ENCODE results near the gene ACIN1. TPM values are rescaled to one million over a fixed set of nuclear protein-coding genes. Genes with fewer than 3 reads are reported as not detected.

The ACIN1 gene
- total and polyA plus RNA-seq, 2 of the 13 experiments (the other 11 are each of a cell fraction or from before 2014, with no cell fraction given) = 165 to 183 TPM

DNA sequence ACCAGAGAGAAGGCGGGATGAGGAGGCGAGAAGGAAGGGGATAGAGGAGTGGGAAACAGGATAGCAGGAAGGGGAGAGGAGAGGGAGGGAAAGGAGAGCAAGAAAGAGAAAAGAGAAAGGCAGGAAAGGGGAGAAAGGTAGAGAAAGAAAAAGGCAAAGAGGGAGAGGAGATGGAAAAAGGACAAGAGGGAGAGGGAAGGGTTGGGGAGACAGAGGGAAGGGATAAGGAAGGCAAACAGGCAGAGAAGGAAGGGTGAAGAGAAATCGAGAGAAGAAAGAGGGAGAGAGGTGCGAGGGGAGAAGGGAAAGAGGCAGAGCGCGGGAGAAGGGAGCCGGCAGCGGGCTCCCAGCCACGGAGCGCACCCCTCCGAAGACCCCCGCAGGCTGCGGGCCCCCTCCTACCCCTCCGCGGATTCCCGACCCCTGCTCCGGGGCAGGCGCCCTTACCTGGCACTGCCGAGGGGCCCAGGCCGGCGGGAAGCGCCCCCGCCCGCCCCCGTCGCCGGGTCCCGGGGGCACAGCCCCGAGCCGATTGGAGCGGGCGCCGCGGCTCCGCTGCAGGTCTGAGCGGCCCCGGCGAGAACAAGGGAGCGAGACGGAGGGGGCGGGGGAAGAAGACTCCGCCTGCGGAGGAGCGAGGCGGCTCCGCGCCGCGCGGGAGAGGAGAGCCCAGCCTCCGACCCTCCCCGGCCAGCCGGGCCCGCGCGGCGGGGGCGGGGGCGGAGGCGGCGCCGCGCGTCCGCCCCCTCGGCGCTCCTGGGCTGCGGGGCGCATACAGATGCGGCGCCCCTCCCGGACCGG lies 37.8 kb downstream of the ACIN1 start, which contains the start of gene CDH24 (continued):
- TF ChIP-seq HMGXB3 (CRISPR knock-in tag; IDR thresholded peaks at IDR 0.05; ENCODE audit: borderline replicate concordance) (no peak), HDAC2 (CRISPR knock-in tag; IDR thresholded peaks at IDR 0.05) (no peak), CREB1 (IDR thresholded peaks at IDR 0.05) (no peak), CREB1 (CRISPR knock-in tag; IDR thresholded peaks at IDR 0.05) (no peak), RNF219 (CRISPR knock-in tag; IDR thresholded peaks at IDR 0.05) (no peak), ARHGAP35 (CRISPR knock-in tag; IDR thresholded peaks at IDR 0.05; ENCODE audit: borderline replicate concordance) (no peak), ZNF205 (CRISPR knock-in tag; IDR thresholded peaks at IDR 0.05) (no peak), MAF1 (CRISPR knock-in tag; IDR thresholded peaks at IDR 0.05; ENCODE audit: borderline replicate concordance) (peak; percentile 17; the same call in 1 of the 2 replicates), NBN (conservative IDR thresholded peaks at IDR 0.05) (peak; percentile 96), NR2C2 (CRISPR knock-in tag; IDR thresholded peaks at IDR 0.05; ENCODE audit: borderline replicate concordance) (no peak), ATF5 (CRISPR knock-in tag; IDR thresholded peaks at IDR 0.05; ENCODE audit: low read depth) (no peak), ZNF850 (CRISPR knock-in tag; conservative IDR thresholded peaks at IDR 0.05) (no peak)
- TF ChIP-seq, protein P1, sequence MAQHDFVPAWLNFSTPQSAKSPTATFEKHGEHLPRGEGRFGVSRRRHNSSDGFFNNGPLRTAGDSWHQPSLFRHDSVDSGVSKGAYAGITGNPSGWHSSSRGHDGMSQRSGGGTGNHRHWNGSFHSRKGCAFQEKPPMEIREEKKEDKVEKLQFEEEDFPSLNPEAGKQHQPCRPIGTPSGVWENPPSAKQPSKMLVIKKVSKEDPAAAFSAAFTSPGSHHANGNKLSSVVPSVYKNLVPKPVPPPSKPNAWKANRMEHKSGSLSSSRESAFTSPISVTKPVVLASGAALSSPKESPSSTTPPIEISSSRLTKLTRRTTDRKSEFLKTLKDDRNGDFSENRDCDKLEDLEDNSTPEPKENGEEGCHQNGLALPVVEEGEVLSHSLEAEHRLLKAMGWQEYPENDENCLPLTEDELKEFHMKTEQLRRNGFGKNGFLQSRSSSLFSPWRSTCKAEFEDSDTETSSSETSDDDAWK (CRISPR knock-in tag; IDR thresholded peaks at IDR 0.05) = no peak
- TF ChIP-seq, protein P2, sequence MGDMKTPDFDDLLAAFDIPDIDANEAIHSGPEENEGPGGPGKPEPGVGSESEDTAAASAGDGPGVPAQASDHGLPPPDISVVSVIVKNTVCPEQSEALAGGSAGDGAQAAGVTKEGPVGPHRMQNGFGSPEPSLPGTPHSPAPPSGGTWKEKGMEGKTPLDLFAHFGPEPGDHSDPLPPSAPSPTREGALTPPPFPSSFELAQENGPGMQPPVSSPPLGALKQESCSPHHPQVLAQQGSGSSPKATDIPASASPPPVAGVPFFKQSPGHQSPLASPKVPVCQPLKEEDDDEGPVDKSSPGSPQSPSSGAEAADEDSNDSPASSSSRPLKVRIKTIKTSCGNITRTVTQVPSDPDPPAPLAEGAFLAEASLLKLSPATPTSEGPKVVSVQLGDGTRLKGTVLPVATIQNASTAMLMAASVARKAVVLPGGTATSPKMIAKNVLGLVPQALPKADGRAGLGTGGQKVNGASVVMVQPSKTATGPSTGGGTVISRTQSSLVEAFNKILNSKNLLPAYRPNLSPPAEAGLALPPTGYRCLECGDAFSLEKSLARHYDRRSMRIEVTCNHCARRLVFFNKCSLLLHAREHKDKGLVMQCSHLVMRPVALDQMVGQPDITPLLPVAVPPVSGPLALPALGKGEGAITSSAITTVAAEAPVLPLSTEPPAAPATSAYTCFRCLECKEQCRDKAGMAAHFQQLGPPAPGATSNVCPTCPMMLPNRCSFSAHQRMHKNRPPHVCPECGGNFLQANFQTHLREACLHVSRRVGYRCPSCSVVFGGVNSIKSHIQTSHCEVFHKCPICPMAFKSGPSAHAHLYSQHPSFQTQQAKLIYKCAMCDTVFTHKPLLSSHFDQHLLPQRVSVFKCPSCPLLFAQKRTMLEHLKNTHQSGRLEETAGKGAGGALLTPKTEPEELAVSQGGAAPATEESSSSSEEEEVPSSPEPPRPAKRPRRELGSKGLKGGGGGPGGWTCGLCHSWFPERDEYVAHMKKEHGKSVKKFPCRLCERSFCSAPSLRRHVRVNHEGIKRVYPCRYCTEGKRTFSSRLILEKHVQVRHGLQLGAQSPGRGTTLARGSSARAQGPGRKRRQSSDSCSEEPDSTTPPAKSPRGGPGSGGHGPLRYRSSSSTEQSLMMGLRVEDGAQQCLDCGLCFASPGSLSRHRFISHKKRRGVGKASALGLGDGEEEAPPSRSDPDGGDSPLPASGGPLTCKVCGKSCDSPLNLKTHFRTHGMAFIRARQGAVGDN (CRISPR knock-in tag; IDR thresholded peaks at IDR 0.05) = no peak

Measured in HepG2 (cell line).